Osteocyte (in vitro differentiated cells): ENCODE measurements around the gene EPHA5. TPM values are rescaled to one million over a fixed set of nuclear protein-coding genes. Genes with fewer than 3 reads are reported as not detected.

ENCODE experiments used
- DNase-seq: peaks from one replicate; pipeline ENCODE4 v3.0.0; 2021; ENCODE audit warnings: mixed read lengths; ENCODE audit not compliant: unreplicated experiment; ENCODE audit errors: extremely low spot score
- H3K27ac Mint-ChIP-seq: one replicate; pipeline ENCODE4 v1.8.0; 2021; ENCODE audit warnings: mild to moderate bottlenecking, mixed read lengths; ENCODE audit not compliant: unreplicated experiment
- H3K27me3 Mint-ChIP-seq: one replicate; pipeline ENCODE4 v1.8.0; 2021; ENCODE audit warnings: mixed read lengths; ENCODE audit not compliant: unreplicated experiment
- H3K36me3 Mint-ChIP-seq: one replicate; pipeline ENCODE4 v1.8.0; 2021; ENCODE audit warnings: mixed read lengths; ENCODE audit not compliant: unreplicated experiment
- H3K4me1 Mint-ChIP-seq: one replicate; pipeline ENCODE4 v1.8.0; 2021; ENCODE audit warnings: mixed read lengths; ENCODE audit not compliant: unreplicated experiment
- H3K4me3 Mint-ChIP-seq: one replicate; pipeline ENCODE4 v1.8.0; 2021; ENCODE audit warnings: mild to moderate bottlenecking, moderate library complexity, mixed read lengths; ENCODE audit not compliant: unreplicated experiment
- H3K9me3 Mint-ChIP-seq: one replicate; pipeline ENCODE4 v1.8.0; 2021; ENCODE audit warnings: mixed read lengths; ENCODE audit not compliant: unreplicated experiment
- CTCF ChIP-seq: fragments of 200-600 bp; sonication (generic); IDR thresholded peaks from 2 replicates; pipeline ENCODE4 v1.5.0; 2021; ENCODE audit warnings: antibody characterized with exemption, mild to moderate bottlenecking, moderate library complexity
- total RNA-seq: library from RNA; stranded (reverse); gene quantifications from 2 replicates; pipeline ENCODE4 v1.2.1, GENCODE V29; 2021

Gene EPHA5
- total RNA-seq, 1 donor from 2014 or later = 137 TPM

GRCh38 chr4:65391382-65391781 lies 278.9 kb downstream of the EPHA5 start:
- Mint-ChIP-seq H3K27ac (no peak overlapping the region), H3K4me3 (no peak overlapping the region), H3K4me1 (no peaks in the 10 kb centered on the region), H3K36me3 (peaks cover 64% of the 10 kb centered on the region), H3K9me3 (peaks cover 8% of the 10 kb centered on the region), H3K27me3 (no peaks in the 10 kb centered on the region)
- TF ChIP-seq CTCF = no peak
- DNase-seq = no peak

GRCh38 chr4:65386927-65387326 lies 283.4 kb downstream of the EPHA5 start:
- Mint-ChIP-seq H3K27ac (no peak overlapping the region), H3K4me3 (no peak overlapping the region), H3K4me1 (peaks cover 29% of the 10 kb centered on the region), H3K9me3 (no peaks in the 10 kb centered on the region), H3K36me3 (peaks cover 43% of the 10 kb centered on the region), H3K27me3 (no peaks in the 10 kb centered on the region)
- no peak for DNase-seq
- no peak for TF ChIP-seq CTCF

GRCh38 chr4:65383589-65384305 lies 286.5 kb downstream of the EPHA5 start:
- H3K9me3 Mint-ChIP-seq = no peaks in the 10 kb centered on the region
- peak overlapping the region; percentile 20 for H3K4me3 Mint-ChIP-seq
- peaks cover 37% of the 10 kb centered on the region for H3K4me1 Mint-ChIP-seq
- H3K27me3 Mint-ChIP-seq = no peaks in the 10 kb centered on the region
- no peak for DNase-seq
- H3K36me3 Mint-ChIP-seq = peaks cover 21% of the 10 kb centered on the region
- TF ChIP-seq CTCF = no peak
- H3K27ac Mint-ChIP-seq = peak overlapping the region; percentile 89

- Mint-ChIP-seq H3K4me1 (peaks cover 41% of the 10 kb centered on the region), H3K9me3 (no peaks in the 10 kb centered on the region), H3K4me3 (no peak overlapping the region), H3K27ac (peak overlapping the region; percentile 50), H3K27me3 (no peaks in the 10 kb centered on the region), H3K36me3 (peaks cover 19% of the 10 kb centered on the region)
- DNase-seq = no peak
- TF ChIP-seq CTCF = no peak
These were observed 288.6 kb downstream of the EPHA5 start for GRCh38 chr4:65381648-65382047.

GRCh38 chr4:65370709-65371108 lies 299.6 kb downstream of the EPHA5 start:
- Mint-ChIP-seq H3K27me3 (no peaks in the 10 kb centered on the region), H3K4me1 (peaks cover 20% of the 10 kb centered on the region), H3K27ac (no peak overlapping the region), H3K4me3 (no peak overlapping the region), H3K36me3 (peaks cover 10% of the 10 kb centered on the region), H3K9me3 (no peaks in the 10 kb centered on the region)
- DNase-seq = no peak
- no peak for TF ChIP-seq CTCF
